GM18520 (cell line): ENCODE results near the gene EMD.
"Not testable (repeated sequence)": the region's sequence is repeated elsewhere in the genome, so short reads cannot be mapped to it uniquely, and the experiment has no call there.

Experiments used
- ATAC-seq: cut with Tn5 transposase; IDR thresholded peaks from one replicate; pipeline ENCODE4 v1.9.1; 2021; ENCODE audit not compliant: unreplicated experiment

The EMD gene

DNA sequence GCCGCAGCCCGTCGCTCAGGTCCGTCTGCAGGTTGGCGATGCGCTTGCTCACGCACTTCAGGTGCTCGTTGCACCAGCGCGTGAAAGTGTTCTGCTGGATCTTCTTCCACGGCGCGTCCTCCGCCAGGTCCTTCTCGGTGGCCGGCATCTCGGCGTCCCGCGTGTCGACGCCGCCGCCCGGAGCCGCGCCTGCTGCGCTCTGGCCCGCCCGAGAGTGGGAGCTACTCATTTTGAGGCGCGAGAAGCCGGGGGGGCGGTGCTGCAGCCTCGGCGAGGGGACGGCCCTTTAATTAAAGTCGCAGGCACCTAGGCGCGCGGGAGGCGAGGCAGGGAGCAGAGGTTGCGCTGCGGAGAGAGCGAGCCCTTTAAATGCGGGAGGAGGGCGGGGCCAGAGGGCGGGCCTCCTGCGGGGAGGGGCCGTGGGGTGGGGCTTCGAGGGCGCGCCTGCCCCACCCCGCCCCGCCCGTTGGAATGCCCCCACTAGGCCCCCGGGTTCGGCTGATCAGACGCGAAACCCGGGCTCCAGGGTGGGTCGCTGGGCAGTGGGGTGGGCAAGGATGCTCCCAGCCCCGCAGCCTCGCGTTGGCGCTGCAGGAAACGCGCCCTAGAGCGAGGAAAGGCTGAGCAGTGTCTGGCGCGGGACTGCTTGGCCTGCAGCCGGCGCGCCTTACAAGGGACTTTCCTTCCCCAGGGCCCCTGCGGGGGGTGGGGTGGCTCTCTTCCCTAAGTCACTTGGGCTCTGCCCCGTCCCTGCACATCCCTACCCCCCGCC lies 7.9 kb upstream of the EMD start:
- ATAC-seq: peak; percentile 33

DNA sequence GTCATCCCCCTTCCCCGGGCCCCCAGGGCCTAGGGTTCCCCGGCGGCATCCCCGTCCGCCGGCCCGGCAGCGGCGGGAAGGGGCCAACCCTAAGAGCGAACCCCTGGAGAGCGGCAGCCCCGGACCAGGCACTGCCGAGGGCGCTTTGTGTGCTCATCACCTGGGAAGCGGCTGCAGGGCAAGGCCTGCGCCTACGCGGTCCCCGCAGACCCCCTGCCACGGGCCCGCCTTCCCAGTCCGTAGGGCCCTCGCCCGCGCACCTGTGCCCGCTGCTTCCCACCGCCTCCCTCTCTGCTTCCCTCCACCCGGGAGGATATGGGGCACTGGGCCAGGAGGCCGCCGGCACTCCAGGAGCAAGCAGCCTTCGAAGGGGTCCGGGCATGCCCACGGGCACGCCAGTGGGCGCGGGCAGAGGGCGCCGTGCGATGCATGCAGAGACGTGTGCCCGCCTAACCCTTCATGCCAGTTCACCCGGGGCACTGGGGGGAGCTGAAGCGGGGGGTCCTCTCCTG lies 7.2 kb upstream of the EMD start:
- ATAC-seq: no peak

DNA sequence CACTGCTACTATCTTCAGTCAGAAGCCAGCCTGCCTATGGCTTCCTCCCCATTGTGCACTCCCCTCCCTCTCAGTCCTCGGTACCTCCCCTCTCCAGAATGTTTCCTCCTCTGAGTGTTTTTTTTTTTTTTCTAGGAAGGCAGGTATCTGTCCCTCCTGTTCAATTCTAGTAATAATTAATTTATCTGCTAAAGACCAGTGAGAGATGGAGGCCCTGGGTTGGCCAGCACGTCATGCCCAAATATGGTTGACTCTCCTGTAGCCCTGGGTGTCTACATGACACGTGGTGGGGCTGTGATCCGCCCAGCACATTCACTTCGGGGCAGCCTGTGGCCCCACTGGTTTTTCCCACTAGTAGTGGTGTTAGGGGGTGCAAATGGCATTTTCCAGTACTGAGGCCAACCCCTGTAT lies 6.5 kb upstream of the EMD start:
- no peak for ATAC-seq

DNA sequence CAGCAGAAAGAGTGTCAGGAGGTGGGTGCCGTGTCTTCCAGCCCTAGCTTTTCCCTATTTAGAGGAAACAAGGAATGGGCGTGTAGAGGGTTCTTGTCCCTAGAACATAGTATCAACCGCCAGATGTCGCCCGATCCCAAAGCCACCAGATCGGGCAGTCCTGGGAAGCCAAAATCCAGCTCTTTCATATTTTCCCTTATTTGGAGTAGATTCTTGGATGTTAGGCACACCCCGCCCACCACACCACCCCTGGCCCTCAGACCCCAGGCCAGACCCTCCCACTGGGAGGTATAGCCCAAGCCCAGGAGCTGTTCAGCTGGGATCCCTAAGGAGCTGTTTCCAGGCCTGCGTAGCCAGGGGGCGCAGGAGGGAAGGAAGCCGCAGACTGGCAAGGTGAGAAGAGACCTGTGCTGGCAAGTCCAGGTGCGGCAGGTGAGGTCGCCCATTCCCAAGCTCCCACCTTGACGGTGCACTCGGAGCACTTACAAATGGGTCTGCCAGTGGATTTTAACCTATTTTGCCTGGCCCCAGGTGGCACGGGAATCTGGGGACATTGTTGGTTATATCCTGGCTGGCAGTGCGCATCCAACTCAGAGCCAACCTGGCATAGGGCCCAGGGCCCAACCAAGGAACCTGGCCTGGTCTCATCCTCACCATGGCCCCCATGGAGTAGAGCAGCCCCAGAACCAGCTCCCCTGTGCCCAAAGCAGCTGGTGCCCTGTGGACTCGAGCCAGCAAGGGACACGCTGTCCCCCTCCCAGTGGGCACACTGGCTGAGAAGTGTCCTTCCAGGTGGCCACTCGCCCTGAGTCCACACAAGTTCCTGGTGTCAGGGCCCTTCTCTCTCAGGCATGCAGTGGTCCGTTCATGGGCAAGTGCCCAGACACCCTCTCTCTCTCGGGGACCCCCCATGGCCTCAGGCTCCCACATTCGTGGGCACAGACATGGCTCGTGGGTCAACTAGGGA lies 5.5 kb upstream of the EMD start:
- no peak for ATAC-seq

DNA sequence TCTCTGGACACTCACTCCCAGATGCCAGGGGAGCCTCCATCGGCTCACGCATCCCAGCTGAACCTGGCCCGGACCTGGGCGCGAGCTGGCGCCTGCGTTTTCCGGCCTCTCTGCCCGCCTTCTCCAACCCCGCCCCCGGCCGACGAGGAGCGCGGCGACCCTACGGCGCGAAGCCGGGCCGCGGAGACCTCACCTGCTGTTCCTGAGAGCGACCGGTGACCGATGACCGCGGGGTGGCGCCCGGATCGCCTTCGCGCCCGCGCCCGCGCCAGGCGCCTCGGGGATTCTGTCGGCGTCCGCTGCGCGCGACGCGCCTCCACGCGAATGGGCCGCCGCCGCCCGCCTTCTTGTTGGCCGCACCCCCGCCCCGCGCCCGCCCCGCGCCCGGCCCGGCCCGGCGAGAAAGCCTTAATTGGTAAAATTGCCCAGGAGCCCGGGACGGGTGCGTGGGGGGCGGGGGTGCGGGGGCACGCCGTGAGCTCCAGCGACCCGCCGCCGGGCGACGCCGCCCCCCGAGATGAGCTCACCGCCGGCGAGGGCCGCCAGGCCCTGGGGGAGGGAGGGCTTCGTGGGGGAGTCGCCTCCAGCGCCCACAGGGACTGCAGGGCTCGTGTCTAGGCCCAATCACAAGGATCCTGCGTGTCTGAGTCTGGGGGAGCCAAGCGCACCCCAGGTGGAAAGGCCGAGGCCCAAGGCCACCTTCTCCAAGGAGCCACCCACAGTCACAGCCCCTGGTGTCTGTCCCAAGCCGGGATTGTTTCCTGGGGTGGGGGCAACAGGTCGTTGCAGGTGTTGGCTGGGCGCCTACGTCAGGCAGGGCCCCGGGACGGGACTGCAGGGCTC lies 4.6 kb upstream of the EMD start, which contains the start of gene FLNA:
TSS of gene FLNA (minus strand) at position 322 of the 843 bp plus-strand sequence. CDS start 3,389 bp downstream, outside the sequence.
- no peak for ATAC-seq

DNA sequence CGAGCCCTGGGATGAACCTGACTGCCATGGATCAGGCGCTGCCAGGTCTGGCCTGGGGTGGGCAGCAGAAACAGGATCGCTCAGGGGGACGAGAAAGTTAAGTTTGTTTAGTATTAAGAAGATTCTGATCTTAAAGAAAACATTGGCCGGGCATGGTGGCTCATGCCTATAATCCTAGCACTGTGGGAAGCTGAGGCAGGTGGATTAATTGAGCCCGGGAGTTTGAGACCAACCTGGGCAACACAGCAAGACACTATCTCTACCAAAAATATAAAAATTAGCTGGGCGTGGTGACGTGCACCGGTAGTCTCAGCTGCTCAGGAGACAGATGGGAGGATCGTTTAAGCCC lies 4.0 kb upstream of the EMD start:
- no peak for ATAC-seq

DNA sequence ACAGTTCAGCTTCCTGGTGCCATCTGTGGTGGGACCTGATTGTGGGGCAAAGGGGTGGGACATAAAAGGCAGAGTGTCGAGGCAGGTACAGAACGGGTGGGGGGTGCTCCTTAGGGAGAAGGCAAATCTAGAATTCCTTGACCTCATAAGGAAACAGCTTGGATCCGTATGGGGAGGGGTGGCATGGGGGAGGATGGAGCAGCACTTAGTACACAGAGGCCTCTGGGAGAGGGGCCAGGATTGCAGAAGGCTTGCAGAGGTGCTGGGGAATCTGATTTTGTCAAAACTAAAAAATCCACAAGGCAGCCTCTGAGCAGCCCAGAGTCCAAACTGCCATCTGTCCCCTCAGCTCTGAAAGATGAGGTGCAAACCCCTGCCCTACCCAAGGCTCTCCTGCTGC lies 2.3 kb upstream of the EMD start:
- no peak for ATAC-seq

DNA sequence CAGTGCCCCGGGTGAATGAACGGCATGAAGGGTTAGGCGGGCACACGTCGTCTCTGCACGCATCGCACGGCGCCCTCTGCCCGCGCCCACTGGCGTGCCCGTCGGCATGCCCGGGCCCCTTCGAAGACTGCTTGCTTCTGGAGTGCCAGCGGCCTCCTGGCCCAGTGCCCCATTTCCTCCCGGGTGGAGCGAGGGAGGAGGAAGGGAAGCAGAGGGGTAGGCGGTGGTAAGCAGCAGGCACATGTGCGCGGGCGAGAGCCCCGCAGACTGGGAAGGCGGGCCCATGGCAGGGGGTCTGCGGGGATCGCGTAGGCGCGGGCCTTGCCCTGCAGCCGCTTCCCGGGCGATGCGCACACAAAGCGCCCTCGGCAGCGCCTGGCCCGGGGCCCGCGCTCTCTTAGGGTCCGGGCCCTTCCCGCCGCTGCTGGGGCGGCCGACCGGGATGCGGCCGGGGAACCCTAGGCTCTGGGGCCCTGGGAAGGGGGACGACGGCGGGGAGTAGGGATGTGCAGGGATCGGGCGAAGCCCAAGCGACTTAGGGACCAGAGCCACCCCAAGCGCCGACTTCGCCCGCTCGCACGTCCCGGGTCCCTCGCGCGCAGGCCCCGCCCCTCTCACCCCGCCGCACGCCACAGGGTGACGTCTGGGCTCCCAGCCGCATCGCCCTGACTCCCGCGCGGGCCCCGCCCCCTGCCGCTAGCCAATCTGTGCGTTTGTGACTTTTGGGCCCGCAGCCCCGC lies 866 bp upstream of the EMD start:
- ATAC-seq: no peak

DNA sequence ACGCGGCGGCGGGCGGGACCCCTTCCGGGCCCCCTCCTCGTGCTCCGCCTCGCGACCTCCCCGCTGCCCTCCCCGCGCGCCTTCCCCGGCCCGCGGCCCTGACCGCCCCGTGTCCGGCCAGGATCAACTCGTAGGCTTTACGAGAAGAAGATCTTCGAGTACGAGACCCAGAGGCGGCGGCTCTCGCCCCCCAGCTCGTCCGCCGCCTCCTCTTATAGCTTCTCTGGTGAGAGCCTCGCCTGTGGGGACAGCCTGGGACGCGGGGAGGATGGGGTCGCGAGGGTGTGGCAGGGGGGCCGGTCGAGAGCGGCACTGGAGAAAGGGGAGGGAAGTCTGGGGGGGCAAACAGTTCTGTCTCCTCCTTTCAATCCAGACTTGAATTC lies 465 bp downstream of the EMD start:
- ATAC-seq: no peak

DNA sequence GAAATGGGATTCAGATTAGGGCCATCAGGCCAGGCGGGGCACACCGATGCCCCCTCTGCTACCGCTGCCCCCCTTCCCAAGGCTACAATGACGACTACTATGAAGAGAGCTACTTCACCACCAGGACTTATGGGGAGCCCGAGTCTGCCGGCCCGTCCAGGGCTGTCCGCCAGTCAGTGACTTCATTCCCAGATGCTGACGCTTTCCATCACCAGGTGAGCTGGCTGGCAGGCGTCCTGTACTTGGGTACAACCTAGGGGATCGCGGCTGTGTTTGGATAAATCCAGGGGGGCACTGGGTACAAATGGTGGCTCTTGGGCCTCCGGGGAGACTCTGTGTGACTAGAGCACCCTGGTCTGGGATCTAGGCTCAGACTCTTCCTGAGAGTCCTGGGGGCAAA lies 1.1 kb downstream of the EMD start:
- ATAC-seq: no peak

DNA sequence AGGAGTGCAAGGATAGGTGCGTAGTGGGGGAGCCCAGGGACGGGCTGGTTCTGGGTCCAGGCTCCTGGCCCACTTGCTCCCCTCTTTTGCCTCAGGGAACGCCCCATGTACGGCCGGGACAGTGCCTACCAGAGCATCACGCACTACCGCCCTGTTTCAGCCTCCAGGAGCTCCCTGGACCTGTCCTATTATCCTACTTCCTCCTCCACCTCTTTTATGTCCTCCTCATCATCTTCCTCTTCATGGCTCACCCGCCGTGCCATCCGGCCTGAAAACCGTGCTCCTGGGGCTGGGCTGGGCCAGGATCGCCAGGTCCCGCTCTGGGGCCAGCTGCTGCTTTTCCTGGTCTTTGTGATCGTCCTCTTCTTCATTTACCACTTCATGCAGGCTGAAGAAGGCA lies 1.7 kb downstream of the EMD start:
- no peak for ATAC-seq

DNA sequence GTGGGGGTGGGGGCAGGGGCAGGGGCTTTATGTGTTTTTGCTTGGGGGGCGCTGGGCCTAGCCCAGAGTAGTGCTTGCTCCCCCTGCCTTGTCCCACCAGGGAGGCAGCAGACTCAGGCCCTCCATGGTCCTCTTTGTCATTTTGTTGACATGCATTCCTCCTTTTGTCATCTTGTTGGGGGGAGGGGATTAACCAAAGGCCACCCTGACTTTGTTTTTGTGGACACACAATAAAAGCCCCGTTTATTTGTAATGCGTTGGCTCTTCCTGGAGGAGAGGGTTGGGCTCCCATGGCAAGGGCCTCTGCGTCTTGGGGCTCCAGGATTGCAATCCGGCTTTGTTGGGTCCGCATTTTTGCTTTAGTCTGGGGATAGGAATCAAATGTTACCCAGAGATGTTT lies 2.2 kb downstream of the EMD start:
- no peak for ATAC-seq

DNA sequence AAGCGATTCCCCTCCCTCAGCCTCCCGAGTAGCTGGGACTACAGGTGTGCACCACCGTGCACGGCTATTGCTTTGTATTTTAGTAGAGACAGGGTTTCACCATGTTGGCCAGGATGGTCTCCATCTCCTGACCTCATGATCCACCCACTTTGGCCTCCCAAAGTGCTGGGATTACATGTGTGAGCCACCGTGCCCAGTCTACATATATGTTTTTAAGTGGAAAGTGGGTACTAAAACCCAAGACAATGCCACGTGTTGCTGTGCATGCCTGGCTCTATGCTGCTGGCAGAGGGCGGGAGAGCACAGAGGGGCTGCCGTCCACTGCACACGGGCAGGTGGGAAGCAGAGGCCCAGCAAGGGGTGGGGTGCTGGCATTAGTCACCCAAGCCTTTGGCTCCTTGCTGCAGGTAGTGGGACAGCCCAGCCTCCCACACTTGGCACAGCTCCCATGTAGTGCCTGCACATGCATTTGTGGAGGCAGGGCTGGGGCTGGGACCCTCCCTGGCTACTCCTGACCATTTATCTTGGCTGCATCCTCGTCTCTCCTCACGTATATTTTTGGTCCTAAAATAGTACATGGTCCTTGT lies 3.5 kb downstream of the EMD start:
- ATAC-seq: no peak

DNA sequence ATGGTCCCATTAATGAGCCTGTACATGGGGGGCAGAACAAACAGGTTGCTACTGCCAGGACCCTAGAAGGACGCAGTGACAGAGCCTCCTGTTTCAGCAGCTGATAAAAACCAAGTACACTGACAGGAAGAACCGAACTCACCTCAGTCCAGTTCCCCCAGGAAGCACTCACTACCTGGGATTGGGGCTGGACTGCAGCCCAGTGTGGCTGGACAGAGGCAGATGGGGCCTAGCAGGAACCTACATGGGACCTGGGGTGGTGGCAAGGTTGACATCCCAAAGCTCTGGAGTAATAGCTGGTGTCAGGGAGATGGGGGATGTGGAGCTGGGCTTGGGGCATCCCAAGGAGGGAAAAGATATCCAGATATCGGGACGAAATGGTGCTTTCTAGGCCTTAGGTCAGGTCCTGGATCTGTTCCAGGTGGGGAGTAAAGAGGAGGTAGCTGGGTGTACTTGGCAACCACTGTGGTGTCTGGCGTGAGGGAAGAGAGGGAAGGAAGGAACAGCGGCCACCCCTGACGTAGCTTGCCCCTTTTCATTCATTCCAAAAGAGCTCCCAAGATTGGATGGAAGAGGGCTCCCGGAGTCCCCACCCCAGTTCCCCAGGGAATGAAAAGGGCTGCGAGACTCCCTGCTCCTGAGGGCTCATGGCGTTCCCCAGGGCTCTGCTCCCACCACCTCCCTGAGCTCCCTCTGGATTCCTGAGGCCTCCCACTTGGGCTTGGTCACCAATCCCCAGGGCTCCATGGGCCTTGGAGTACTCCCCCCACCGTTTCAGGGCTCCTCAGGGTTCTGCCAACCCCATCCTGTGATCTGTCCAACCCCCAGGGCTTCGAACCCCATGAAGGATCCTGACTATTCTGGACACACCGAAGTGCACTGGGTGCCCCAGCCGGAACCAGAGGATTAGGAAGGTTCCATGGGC lies 4.5 kb downstream of the EMD start:
- no peak for ATAC-seq

DNA sequence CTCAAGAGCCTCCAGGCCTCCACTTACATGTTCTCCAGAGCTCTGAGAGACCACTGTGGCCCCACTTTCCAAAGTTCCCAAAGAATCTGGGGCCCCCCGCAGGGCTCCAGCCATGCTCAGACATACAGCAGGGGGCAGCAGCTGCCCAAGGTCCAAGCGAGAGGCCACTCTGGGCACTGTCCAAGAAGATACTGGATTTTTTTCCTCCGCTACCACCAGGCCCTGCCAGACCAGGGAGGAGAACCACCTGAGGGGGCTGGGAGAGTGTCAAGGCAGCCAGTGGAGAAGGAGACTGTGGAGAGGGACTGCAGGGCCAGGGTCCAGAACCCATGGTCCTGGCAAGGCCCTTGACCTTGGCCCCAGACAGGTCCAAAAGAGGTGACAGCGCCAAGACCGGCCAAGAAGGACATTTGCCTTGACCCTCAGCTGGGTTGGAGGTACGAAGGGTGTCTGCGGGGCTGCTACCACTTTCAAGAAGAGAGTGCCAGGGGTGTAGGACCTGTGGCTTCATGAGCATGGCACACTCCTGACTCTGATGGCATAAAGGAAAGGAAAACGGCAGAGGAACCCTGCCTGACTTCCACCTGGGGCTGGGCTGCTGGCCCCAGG lies 5.3 kb downstream of the EMD start:
- ATAC-seq: no peak

DNA sequence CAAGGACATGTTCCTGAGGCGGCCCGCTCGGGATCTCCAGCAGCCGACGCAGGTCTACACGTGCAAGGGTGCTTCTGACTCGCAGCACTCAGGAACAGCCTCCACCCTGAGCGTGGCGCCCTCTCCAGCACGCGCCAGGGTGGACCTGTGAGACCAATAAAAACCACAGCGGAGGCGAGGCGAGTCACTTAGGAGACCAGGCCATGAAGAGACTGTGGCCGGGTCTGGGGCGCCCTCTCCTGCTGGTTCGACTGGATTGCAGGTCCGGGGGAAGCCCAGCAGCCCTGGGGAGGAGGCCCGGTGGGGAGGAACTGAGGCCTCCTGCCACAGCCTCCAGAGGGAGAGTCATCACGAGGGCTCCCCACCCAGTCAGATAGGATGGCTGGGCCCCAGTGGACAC lies 9.0 kb downstream of the EMD start:
- ATAC-seq: not testable (repeated sequence)

DNA sequence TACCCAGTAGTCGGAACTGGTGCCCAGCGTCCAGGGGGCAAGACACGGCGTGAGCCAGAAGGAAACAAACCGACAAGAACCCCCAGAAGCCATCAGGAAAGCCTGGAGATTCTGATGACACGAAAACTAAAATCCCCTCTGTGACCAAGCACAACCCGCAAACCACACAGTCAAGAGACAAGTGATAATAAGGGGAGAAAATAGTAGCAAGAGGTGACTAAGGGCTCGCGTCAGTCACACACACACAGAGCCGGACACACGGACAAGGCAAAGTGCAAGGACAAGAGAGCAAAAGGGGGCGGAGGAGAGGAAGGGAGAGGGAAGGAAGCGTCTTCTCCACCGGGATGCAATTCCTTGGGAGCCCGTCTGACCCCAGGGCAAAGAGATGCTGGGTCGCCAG lies 9.6 kb downstream of the EMD start:
- ATAC-seq: not testable (repeated sequence)
